ENCODE data around the gene POM121L12. TPM values are rescaled to one million over a fixed set of nuclear protein-coding genes. Genes with fewer than 3 reads are reported as not detected.

Gene POM121L12
- total RNA-seq, 4 donors from 2014 or later: not detected

GRCh38 chr7:53002389-53002788 lies 33.0 kb upstream of the POM121L12 start:
- no peak overlapping the region for H3K27ac ChIP-seq
- no peaks in the 10 kb centered on the region for H3K4me1 ChIP-seq
- no peaks in the 10 kb centered on the region for H3K27me3 ChIP-seq
- no peak overlapping the region for H3K4me3 ChIP-seq
- TF ChIP-seq, protein P1, sequence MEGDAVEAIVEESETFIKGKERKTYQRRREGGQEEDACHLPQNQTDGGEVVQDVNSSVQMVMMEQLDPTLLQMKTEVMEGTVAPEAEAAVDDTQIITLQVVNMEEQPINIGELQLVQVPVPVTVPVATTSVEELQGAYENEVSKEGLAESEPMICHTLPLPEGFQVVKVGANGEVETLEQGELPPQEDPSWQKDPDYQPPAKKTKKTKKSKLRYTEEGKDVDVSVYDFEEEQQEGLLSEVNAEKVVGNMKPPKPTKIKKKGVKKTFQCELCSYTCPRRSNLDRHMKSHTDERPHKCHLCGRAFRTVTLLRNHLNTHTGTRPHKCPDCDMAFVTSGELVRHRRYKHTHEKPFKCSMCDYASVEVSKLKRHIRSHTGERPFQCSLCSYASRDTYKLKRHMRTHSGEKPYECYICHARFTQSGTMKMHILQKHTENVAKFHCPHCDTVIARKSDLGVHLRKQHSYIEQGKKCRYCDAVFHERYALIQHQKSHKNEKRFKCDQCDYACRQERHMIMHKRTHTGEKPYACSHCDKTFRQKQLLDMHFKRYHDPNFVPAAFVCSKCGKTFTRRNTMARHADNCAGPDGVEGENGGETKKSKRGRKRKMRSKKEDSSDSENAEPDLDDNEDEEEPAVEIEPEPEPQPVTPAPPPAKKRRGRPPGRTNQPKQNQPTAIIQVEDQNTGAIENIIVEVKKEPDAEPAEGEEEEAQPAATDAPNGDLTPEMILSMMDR (IDR thresholded peaks at IDR 0.05): no peak
- TF ChIP-seq POLR2A (IDR thresholded peaks at IDR 0.05): no peak
- no peaks in the 10 kb centered on the region for H3K36me3 ChIP-seq
- no peak for DNase-seq
- H3K9me3 ChIP-seq: no peaks in the 10 kb centered on the region

DNA sequence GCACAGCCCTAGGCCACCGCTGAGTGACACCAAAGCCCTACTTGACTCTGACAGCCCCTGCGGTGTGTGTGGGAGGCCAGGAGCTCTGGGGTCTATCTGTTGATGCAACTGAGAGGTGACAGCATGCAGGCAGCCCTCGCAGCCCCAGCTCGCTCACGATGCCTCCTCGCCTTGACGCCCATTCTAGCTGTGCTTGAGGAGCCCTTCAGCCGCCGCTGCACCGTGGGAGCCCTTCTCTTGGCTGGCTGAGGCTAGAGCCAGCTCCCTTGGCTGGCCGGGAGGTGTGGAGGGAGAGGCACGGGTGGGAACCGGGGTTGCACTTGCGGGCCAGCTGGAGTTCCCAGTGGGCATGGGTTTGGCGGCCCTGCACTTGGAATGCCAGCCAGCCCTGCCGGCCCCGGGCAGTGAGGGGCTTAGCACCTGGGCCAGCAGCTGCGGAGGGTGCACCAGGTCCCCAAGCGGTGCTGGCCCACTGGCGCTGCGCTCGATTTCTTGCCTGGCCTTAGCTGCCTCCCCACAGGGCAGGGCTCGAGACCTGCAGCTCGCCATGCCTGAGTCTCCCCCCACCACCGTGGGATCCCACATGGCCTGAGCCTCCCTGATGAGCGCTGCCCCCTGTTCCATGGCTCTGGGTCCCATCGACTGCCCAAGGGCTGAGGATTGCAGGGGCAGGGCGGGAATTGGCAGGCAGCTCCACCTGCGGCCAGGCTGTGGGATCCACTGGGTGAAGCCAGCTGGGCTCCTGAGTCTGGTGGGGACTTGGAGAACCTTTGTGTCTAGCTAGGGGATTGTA lies 31.6 kb upstream of the POM121L12 start:
- Histone ChIP-seq H3K4me1 (no peaks in the 10 kb centered on the region), H3K27ac (no peak overlapping the region), H3K4me3 (no peak overlapping the region), H3K9me3 (no peaks in the 10 kb centered on the region), H3K36me3 (no peaks in the 10 kb centered on the region), H3K27me3 (no peaks in the 10 kb centered on the region)
- TF ChIP-seq, protein P1 (IDR thresholded peaks at IDR 0.05): no peak
- no peak for TF ChIP-seq POLR2A (IDR thresholded peaks at IDR 0.05)
- no peak for DNase-seq

- H3K27ac ChIP-seq: no peak overlapping the region
- H3K4me1 ChIP-seq: no peaks in the 10 kb centered on the region
- no peak overlapping the region for H3K4me3 ChIP-seq
- H3K27me3 ChIP-seq: no peaks in the 10 kb centered on the region
- no peak for DNase-seq
- no peaks in the 10 kb centered on the region for H3K36me3 ChIP-seq
- H3K9me3 ChIP-seq: peaks cover 0 to 5% (median 0%) of the 10 kb centered on the region in 4 donors
- TF ChIP-seq, protein P1 (IDR thresholded peaks at IDR 0.05): no peak
Measured at GRCh38 chr7:53013925-53014324, 21.5 kb upstream of the POM121L12 start.

DNA sequence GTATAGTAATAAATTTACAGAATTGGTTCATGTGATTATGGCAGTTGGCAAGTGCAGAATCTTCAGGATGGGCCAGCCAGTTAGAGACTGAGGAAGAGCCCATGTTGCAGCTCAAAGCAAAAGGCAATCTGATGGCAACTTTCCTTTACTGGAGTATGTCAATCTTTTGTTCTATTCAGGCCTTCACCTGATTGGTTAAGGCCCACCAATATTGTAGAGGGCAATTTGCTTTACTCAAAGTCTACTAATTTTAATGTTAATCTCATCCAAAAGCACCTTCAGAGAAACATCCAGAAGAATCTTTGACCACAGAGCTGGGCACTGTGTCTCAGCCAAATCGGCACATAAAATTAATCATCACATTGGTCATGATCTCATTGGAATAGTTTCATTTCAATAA lies 20.0 kb upstream of the POM121L12 start:
- Histone ChIP-seq H3K4me3 (no peak overlapping the region), H3K36me3 (no peaks in the 10 kb centered on the region), H3K4me1 (no peaks in the 10 kb centered on the region), H3K27me3 (no peaks in the 10 kb centered on the region), H3K9me3 (peaks cover 0 to 5% (median 0%) of the 10 kb centered on the region in 4 donors), H3K27ac (no peak overlapping the region)
- no peak for DNase-seq
- TF ChIP-seq, protein P1 (IDR thresholded peaks at IDR 0.05): no peak
- TF ChIP-seq POLR2A (IDR thresholded peaks at IDR 0.05): no peak

- Histone ChIP-seq H3K9me3 (no peaks in the 10 kb centered on the region), H3K4me3 (no peak overlapping the region), H3K4me1 (no peaks in the 10 kb centered on the region), H3K27ac (no peak overlapping the region), H3K27me3 (no peaks in the 10 kb centered on the region), H3K36me3 (no peaks in the 10 kb centered on the region)
- DNase-seq: no peak
- TF ChIP-seq POLR2A (IDR thresholded peaks at IDR 0.05): no peak
- TF ChIP-seq, protein P1 (IDR thresholded peaks at IDR 0.05): no peak
Measured at GRCh38 chr7:53022893-53023292, 12.5 kb upstream of the POM121L12 start.
